Heart left ventricle (tissue), 13 donors: Measurements from ENCODE around the gene ANKRD9.

Experiments used
- POLR2A ChIP-seq, 2 donors: fragments of 450-650 bp; IDR thresholded peaks; one replicate each; pipeline ENCODE4 v1.6.1; 2017; ENCODE audit warnings: antibody characterized with exemption in 2 of 2, mild to moderate bottlenecking in 2 of 2, moderate library complexity in 2 of 2
- TF ChIP-seq, protein P1 (sequence below), 12 donors: fragments of 200-600 bp; sonication (generic) in 4 of 12; IDR thresholded peaks; one replicate each; pipeline versions ENCODE4 v1.5.0 to v1.8.0; 2018 to 2022; ENCODE audit warnings: antibody characterized with exemption in 12 of 12, mild to moderate bottlenecking in 5 of 12
- donor health status: ischemic (EF 13 %, LVEDD 7.1; RV severe dilation, severe dysfunction).
- donor health status: DM: no; HTN: yes; CAD: no.
- donor health status: DM: no; HTN: no; CAD: no.
- donor health status: ischemic (EF 25% LVEDD 6.9; RV normal size, moderate dysfunction).
- donor health status: ischemic (EF 25% LVEDD 5.7; RV mildly dilated, moderate dysfunction).
- donor health status: ischemic (EF 35%, LVEDD 5.7; RV mildly dilated, moderate dysfunction).
- donor health status: nonischemic (EF 11% LVEDD 7.7; RV severe dilation, severe dysfunction).
- donor health status: DM: yes; HTN: yes; CAD: no.
- donor health status: PGD.
- donor health status: ischemic (EF 29% LVEDD 5.4; RV normal size, mild dysfunction).
- donor health status: nonischemic (EF 23%, LVEDD 6.1; RV moderate dilation, normal function).

- TF ChIP-seq, protein P1, sequence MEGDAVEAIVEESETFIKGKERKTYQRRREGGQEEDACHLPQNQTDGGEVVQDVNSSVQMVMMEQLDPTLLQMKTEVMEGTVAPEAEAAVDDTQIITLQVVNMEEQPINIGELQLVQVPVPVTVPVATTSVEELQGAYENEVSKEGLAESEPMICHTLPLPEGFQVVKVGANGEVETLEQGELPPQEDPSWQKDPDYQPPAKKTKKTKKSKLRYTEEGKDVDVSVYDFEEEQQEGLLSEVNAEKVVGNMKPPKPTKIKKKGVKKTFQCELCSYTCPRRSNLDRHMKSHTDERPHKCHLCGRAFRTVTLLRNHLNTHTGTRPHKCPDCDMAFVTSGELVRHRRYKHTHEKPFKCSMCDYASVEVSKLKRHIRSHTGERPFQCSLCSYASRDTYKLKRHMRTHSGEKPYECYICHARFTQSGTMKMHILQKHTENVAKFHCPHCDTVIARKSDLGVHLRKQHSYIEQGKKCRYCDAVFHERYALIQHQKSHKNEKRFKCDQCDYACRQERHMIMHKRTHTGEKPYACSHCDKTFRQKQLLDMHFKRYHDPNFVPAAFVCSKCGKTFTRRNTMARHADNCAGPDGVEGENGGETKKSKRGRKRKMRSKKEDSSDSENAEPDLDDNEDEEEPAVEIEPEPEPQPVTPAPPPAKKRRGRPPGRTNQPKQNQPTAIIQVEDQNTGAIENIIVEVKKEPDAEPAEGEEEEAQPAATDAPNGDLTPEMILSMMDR (IDR thresholded peaks at IDR 0.05) = no peak
- TF ChIP-seq POLR2A (IDR thresholded peaks at IDR 0.05) = no peak
Observed at GRCh38 chr14:102496331-102496691, 13.3 kb downstream of the ANKRD9 start.
